ENCODE results near the gene LRMDA. TPM values are rescaled to one million over a fixed set of nuclear protein-coding genes. Genes with fewer than 3 reads are reported as not detected.

Gene LRMDA
- total RNA-seq, 3 donors from 2014 or later (not counting 1 experiment from before 2014, with no cell fraction given) = 1.4 to 2.4 (median 2.1) TPM

GRCh38 chr10:76037531-76038155 is 606.2 kb downstream of the LRMDA start:
- no peak for ATAC-seq
- Mint-ChIP-seq H3K4me1 (peaks cover 0 to 5% of the 10 kb centered on the region in 2 donors), H3K4me3 (no peak overlapping the region), H3K27me3 (ENCODE audit: low read depth in 2 of 2) (peaks cover 0 to 13% of the 10 kb centered on the region in 2 donors), H3K27ac (no peak overlapping the region), H3K36me3 (no peaks in the 10 kb centered on the region), H3K9me3 (no peaks in the 10 kb centered on the region)
- Histone ChIP-seq H3K4me1 (ENCODE audit: control insufficient read depth, insufficient read depth, low read length) (no peaks in the 10 kb centered on the region), H3K4me3 (ENCODE audit: low read length) (no peak overlapping the region), H3K27ac (ENCODE audit: low read length) (no peak overlapping the region), H3K27me3 (ENCODE audit: control insufficient read depth, insufficient read depth, low read length) (no peaks in the 10 kb centered on the region), H3K9me3 (ENCODE audit: control insufficient read depth, insufficient read depth, low read length) (no peaks in the 10 kb centered on the region), H3K36me3 (ENCODE audit: control insufficient read depth, insufficient read depth, low read length) (no peaks in the 10 kb centered on the region)
- intact Hi-C loops (cut with micrococcal nuclease) = no loop called here
- no peak for DNase-seq
- no peak for TF ChIP-seq CTCF (IDR thresholded peaks at IDR 0.05)
- 91% methylated on average over 1 of the region's 2 CpGs for WGBS (ENCODE audit: insufficient coverage)

- Mint-ChIP-seq H3K9me3 (no peaks in the 10 kb centered on the region), H3K4me3 (no peak overlapping the region), H3K27ac (no peak overlapping the region), H3K4me1 (peaks cover 0 to 5% of the 10 kb centered on the region in 2 donors), H3K36me3 (no peaks in the 10 kb centered on the region), H3K27me3 (ENCODE audit: low read depth in 2 of 2) (peaks cover 0 to 9% of the 10 kb centered on the region in 2 donors)
- ATAC-seq (no peak), DNase-seq (no peak)
- Histone ChIP-seq H3K4me1 (ENCODE audit: control insufficient read depth, insufficient read depth, low read length) (no peaks in the 10 kb centered on the region), H3K4me3 (ENCODE audit: low read length) (no peak overlapping the region), H3K27ac (ENCODE audit: low read length) (no peak overlapping the region), H3K27me3 (ENCODE audit: control insufficient read depth, insufficient read depth, low read length) (no peaks in the 10 kb centered on the region), H3K9me3 (ENCODE audit: control insufficient read depth, insufficient read depth, low read length) (no peaks in the 10 kb centered on the region), H3K36me3 (ENCODE audit: control insufficient read depth, insufficient read depth, low read length) (no peaks in the 10 kb centered on the region)
- intact Hi-C loops (cut with micrococcal nuclease) = no loop called here
- no peak for TF ChIP-seq CTCF (IDR thresholded peaks at IDR 0.05)
Observed at GRCh38 chr10:76038696-76039095, 607.3 kb downstream of the LRMDA start.

- Histone ChIP-seq H3K27me3 (ENCODE audit: control insufficient read depth, insufficient read depth, low read length) (no peaks in the 10 kb centered on the region), H3K27ac (ENCODE audit: low read length) (no peak overlapping the region), H3K4me3 (ENCODE audit: low read length) (no peak overlapping the region), H3K4me1 (ENCODE audit: control insufficient read depth, insufficient read depth, low read length) (no peaks in the 10 kb centered on the region), H3K36me3 (ENCODE audit: control insufficient read depth, insufficient read depth, low read length) (no peaks in the 10 kb centered on the region), H3K9me3 (ENCODE audit: control insufficient read depth, insufficient read depth, low read length) (no peaks in the 10 kb centered on the region)
- Mint-ChIP-seq H3K27me3 (ENCODE audit: low read depth in 2 of 2) (peaks cover 0 to under 1% of the 10 kb centered on the region in 2 donors), H3K4me3 (no peak overlapping the region), H3K27ac (no peak overlapping the region), H3K36me3 (no peaks in the 10 kb centered on the region), H3K4me1 (peaks cover 0 to 5% of the 10 kb centered on the region in 2 donors), H3K9me3 (no peaks in the 10 kb centered on the region)
- ATAC-seq (no peak), DNase-seq (no peak)
- 89% methylated on average over 3 of the region's 6 CpGs for WGBS (ENCODE audit: insufficient coverage)
- intact Hi-C loops (cut with micrococcal nuclease) = no loop called here
- TF ChIP-seq CTCF (IDR thresholded peaks at IDR 0.05) = no peak
Observed at GRCh38 chr10:76040107-76040829, 608.8 kb downstream of the LRMDA start.

Measured in natural killer cell (primary cell).